SJCRH30 (cell line): ENCODE data around the gene TMEM164. TPM values are rescaled to one million over a fixed set of nuclear protein-coding genes. Genes with fewer than 3 reads are reported as not detected.

Experiments
- DNase-seq, 2 experiments: peaks; one replicate each; pipeline ENCODE4 v3.0.0-alpha.2; 2015 to 2020
- H3K27ac ChIP-seq: fragments of 250-450 bp; sonication (Bioruptor Pico); 2 replicates; pipeline ENCODE4 v1.5.1; 2020; ENCODE audit warnings: mild to moderate bottlenecking, moderate library complexity
- H3K27me3 ChIP-seq: fragments of 250-450 bp; sonication (Bioruptor Pico); 2 replicates; pipeline ENCODE4 v1.5.1; 2020; ENCODE audit warnings: mild to moderate bottlenecking, moderate library complexity
- H3K36me3 ChIP-seq: fragments of 250-450 bp; sonication (Bioruptor Pico); 2 replicates; pipeline ENCODE4 v1.5.1; 2020; ENCODE audit warnings: mild to moderate bottlenecking, moderate library complexity
- H3K4me1 ChIP-seq: fragments of 250-450 bp; sonication (Bioruptor Pico); 2 replicates; pipeline ENCODE4 v1.5.1; 2020; ENCODE audit warnings: mild to moderate bottlenecking, moderate library complexity
- H3K4me3 ChIP-seq: fragments of 250-450 bp; sonication (Bioruptor Pico); 2 replicates; pipeline ENCODE4 v1.5.1; 2020; ENCODE audit warnings: mild to moderate bottlenecking, moderate library complexity
- H3K9me3 ChIP-seq: fragments of 250-450 bp; sonication (Bioruptor Pico); replicated peaks from 2 replicates; pipeline ENCODE4 v1.5.1; 2020; ENCODE audit warnings: mild to moderate bottlenecking, moderate library complexity
- total RNA-seq: library from RNA; depleted of rRNA; stranded (reverse); fragments of >200 nt; shearing (Covaris generic); gene quantifications from 2 replicates; pipeline ENCODE4 v1.2.3, GENCODE V29; 2014

The TMEM164 gene
- total RNA-seq, 1 experiment from 2014 or later, result 22.8 TPM

DNA sequence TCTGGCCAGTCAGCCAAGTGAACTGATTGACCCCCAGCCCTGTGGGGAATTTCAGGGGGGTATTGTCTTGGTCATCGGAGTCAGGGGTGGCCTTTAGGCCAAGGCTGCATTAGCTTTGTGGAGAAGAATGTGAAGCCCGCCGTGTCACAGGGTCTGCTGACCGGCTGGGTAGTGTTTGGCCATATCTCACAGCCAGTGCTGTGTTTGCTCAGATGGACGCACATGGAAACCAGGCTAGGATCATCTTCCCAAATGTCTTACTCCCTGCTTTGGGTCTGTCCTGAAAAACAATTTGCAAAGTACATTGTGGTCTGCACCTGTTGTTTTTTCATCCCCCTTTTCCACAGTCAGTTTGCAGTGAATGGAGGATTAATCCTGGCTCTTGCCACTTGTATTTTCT lies 13.0 kb downstream of the TMEM164 start:
- Histone ChIP-seq H3K4me1 (peaks cover 32% of the 10 kb centered on the region), H3K9me3 (no peaks in the 10 kb centered on the region), H3K27ac (peak overlapping the region; percentile 81), H3K4me3 (no peak overlapping the region), H3K27me3 (no peaks in the 10 kb centered on the region), H3K36me3 (peaks cover 2% of the 10 kb centered on the region; the same call in 1 of the 2 replicates)
- peak; percentile 52 to 80 for DNase-seq

DNA sequence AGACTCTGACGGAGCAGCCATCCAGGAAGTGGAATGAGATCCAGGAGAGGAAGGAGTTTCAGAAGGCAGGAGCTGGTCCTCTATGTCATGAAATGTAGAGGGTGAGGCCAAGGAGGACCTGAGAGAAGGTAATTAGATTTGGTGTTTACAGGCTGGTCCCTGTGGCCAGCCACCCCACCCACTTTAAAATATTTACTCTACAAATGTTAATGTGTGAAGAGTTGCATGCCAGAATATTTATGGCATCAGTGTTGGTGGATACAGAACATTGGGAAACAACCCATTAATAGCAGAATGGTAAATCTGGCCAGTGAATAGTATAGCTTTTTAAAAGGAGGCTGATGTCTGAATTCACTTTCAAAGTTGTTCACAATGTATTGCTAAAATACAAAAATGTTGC lies 17.6 kb downstream of the TMEM164 start:
- peaks cover 2% of the 10 kb centered on the region; the same call in 1 of the 2 replicates for H3K36me3 ChIP-seq
- H3K27me3 ChIP-seq, result no peaks in the 10 kb centered on the region
- DNase-seq, result no peak
- peak overlapping the region; percentile 71 for H3K27ac ChIP-seq
- no peaks in the 10 kb centered on the region for H3K9me3 ChIP-seq
- peaks cover 35% of the 10 kb centered on the region for H3K4me1 ChIP-seq
- no peak overlapping the region for H3K4me3 ChIP-seq

DNA sequence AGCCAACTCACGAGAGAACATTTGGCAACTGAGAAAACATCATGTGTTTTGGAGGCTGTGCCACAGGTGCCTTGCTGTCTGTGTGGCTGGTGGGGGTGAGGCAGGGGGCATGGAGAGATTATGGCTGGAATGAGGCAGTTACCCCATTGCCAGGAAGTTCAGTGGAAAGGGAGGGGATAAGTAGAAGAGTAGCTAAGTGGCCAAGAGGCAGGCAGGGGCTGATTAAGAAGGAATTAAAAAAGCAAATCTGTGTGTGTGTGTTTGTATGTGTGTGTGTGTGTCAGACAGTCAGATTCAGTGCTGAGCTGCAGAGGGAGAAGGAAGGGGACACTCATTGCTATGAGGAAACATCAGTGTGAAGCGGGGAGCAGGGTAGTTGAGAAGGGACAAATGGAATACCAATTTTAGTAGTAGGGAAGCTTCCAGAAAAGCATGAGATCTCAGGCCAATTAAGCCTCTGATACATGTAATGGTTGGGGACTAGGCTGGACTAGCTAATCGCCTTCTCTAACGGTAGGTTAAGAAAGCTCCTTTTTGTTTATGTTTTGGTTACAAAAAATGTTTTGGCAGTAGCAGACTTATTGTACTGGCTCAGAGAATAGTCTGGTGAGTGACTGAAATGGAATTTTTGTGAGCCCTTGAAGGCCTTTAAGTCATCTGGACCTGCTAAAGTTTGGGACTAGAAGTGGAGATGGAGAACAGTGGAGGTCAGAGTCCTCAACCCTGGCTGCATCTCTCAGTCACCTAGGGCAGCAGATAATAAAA lies 18.5 kb downstream of the TMEM164 start:
- DNase-seq, result peak; percentile 69 to 70
- H3K9me3 ChIP-seq, result no peaks in the 10 kb centered on the region
- peaks cover 2% of the 10 kb centered on the region; the same call in 1 of the 2 replicates for H3K36me3 ChIP-seq
- H3K4me3 ChIP-seq, result no peak overlapping the region
- no peaks in the 10 kb centered on the region for H3K27me3 ChIP-seq
- H3K27ac ChIP-seq, result peak overlapping the region; percentile 71
- peaks cover 27% of the 10 kb centered on the region for H3K4me1 ChIP-seq

DNA sequence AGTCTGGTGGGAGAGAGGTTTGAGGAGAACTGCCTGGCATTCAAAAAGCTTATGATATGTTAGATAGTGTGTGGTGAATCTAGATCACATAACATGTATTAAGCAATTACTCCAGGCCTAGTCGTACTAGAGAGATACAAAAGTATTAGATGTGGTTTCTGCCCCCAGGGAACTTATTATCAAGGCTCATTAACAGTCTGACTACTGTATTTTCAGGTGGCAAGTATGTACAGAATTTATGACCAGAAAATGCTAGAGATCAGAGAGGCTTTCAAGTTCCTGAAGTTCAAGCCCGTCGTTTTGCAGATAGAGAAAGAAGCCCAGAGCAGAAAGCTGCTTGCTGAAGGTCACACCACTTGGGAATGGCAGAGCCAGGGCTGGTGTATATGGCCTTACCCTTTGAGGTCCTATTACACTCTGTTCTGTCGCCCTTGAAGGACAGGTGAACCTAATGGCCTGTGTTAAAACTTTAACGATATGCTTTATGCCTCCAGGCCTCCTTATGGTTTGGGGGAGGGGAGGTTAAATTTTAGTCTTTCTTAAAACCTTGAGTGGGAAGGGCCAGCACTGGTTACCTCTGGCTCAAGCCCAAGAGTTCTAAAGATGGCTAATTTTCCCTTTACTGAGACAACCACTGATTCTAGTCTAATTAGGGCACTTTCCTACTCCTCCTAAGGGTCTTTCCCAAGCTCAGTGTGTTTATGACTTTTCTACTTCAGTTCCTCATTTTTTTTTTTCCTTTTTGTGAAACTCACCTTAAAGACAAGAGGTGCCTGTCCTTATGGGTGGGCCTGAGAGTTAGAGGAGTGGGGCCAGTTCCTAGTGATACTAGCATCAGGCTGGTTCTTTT lies 19.9 kb downstream of the TMEM164 start:
- Histone ChIP-seq H3K9me3 (no peaks in the 10 kb centered on the region), H3K27ac (no peak overlapping the region), H3K36me3 (peaks cover 2% of the 10 kb centered on the region; the same call in 1 of the 2 replicates), H3K4me1 (peaks cover 20% of the 10 kb centered on the region), H3K27me3 (no peaks in the 10 kb centered on the region), H3K4me3 (no peak overlapping the region)
- no peak for DNase-seq

DNA sequence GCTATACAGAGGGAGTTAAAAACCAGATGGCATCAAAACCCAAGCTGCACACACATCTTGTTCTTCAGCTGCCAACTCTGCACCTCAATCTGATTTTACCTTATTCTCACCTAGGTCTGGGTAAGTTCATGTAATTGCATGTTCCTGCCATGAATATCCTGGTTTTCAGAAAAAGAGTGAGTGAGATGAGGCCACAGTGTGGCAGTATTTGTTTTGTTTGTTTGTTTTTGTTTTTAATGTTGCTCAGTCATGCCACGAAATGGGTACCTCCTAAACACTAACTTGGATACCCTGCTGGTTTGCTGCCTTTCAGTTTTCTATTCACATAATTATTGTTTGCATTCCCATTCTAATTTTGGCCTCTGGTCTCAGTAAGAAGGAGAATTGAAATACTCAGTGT lies 22.5 kb downstream of the TMEM164 start:
- Histone ChIP-seq H3K27me3 (no peaks in the 10 kb centered on the region), H3K36me3 (no peaks in the 10 kb centered on the region; the same call in 1 of the 2 replicates), H3K9me3 (no peaks in the 10 kb centered on the region), H3K4me3 (no peak overlapping the region), H3K27ac (no peak overlapping the region), H3K4me1 (peaks cover 17% of the 10 kb centered on the region)
- DNase-seq, result no peak

DNA sequence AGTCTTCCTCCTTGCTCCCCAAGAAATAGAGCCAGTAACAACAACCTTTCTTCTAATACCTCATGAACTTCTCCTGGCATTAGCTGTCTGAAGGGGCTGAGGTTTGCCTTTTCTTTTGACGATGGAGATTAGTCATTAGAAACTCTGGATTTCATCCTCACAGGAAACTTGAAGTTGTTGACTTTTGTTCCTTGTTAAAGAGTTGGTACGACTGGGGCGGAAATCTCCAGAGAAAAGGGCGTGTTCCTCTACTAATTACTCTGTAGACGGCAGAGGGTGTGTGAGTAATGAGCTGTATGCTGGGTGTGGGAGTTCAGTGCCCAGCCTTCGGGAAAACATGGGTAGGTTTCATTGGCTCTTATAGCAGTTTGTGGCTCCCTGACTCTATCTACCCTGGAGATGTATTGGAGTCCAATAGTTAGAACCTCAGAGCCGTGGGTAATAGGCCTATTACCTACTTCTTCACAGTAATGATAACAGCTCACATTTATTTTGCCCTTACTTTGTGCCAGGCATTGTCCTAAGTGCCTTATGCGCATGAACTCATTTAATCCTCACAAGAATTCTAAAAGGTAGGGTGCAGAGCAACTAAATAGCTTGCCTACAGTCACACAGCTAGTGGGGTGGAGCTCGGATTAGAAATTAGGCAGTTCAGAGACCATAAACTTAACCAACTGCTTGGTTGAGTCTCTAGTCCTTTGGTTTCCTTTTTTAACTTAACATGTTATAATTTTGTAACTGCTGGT lies 23.4 kb downstream of the TMEM164 start:
- Histone ChIP-seq H3K27ac (no peak overlapping the region), H3K27me3 (no peaks in the 10 kb centered on the region), H3K36me3 (no peaks in the 10 kb centered on the region), H3K4me1 (peaks cover 10% of the 10 kb centered on the region), H3K4me3 (no peak overlapping the region), H3K9me3 (no peaks in the 10 kb centered on the region)
- no peak for DNase-seq

DNA sequence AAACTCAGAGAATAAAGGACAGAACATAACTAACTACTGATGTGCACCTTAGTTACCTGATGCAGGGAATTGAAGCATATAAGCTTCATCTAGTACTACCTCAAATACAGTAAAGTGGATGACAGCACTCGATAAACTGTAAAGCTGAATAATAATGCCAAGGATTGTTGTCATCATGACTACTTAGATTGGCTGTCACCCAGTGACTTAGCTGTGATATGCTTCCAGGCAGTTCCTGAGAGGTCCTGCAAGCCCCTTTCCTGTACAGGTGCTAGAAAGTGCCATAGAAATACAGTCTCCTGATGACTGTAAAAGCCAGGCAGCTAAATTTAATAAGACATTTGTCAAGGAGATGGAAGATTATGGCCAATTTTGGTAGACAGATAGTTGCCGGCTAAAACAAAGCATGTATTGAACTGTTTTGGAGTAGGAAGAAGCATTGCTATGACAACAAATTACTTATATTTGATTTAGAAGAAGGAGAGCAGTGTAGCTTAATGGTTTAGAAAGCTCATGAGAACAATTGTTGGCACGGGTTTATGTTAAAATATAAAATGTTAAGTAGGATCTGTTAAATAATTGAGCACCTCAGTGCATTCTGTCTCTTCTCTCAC lies 29.7 kb downstream of the TMEM164 start:
- no peak for DNase-seq
- Histone ChIP-seq H3K9me3 (no peaks in the 10 kb centered on the region), H3K4me3 (no peak overlapping the region), H3K27me3 (no peaks in the 10 kb centered on the region), H3K4me1 (no peaks in the 10 kb centered on the region), H3K36me3 (no peaks in the 10 kb centered on the region), H3K27ac (no peak overlapping the region)

DNA sequence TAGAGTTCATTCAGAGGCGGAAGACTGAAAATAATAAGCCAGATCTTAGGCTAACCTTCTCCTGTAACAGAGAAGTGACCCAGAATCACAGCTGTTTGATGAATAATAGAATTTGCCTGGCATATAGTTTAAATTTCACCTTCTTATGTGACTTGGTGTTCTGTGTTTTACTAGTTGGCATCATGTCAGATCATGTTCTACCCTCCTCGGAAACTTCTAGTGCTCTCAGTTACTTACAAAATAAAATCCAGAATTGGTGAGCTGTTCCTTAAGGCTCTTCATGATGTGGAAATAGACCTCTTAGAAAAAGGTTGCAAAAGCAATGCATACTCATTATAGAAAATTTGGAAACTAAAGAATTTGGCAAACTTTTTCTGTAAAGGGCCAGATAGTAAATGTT lies 31.1 kb downstream of the TMEM164 start:
- H3K4me3 ChIP-seq, result no peak overlapping the region
- no peaks in the 10 kb centered on the region for H3K27me3 ChIP-seq
- no peak overlapping the region for H3K27ac ChIP-seq
- DNase-seq, result no peak
- H3K36me3 ChIP-seq, result no peaks in the 10 kb centered on the region
- no peaks in the 10 kb centered on the region for H3K4me1 ChIP-seq
- no peaks in the 10 kb centered on the region for H3K9me3 ChIP-seq

DNA sequence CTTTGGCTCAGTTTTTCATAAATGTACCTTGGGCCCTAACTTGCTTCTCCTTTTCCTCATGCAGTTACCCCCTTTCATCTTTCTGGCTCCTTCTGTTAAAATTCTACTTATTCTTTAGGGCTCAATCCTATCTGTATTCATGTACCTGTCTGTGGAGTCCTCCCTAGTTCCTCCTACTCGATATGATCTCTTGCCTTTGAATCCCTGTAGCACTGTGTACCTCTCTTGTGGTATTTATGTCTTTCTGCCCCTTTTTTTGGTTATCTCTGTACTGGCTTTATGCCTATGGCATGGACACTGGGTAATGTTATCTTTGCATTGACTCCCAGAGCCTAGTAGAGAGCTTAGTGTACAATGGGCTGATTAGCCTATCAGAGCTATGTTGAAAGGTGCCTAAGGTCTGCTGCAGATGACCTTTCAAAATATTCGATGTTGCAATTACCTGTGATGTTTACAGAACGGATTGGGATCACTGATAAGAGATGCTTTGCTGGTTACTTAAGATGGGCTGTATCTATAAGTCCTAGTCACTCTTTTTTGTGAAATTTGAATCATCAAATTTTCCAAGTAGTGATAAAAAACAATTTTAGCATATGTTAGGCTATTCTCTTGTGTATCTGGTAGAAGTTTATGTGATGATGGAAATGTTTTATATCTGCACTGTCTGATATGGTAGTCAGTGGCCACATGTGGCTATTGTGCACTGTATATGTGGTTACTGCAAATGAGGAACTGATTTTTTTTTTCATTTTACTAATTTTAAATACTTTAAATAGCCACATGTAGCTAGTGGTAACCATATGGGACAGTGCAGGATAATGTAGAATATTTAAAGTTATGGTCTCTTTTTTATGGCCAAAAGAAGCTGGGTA lies 33.5 kb downstream of the TMEM164 start:
- H3K27ac ChIP-seq, result no peak overlapping the region
- no peak for DNase-seq
- no peaks in the 10 kb centered on the region for H3K9me3 ChIP-seq
- H3K36me3 ChIP-seq, result no peaks in the 10 kb centered on the region
- H3K4me3 ChIP-seq, result no peak overlapping the region
- no peaks in the 10 kb centered on the region for H3K4me1 ChIP-seq
- no peaks in the 10 kb centered on the region for H3K27me3 ChIP-seq

DNA sequence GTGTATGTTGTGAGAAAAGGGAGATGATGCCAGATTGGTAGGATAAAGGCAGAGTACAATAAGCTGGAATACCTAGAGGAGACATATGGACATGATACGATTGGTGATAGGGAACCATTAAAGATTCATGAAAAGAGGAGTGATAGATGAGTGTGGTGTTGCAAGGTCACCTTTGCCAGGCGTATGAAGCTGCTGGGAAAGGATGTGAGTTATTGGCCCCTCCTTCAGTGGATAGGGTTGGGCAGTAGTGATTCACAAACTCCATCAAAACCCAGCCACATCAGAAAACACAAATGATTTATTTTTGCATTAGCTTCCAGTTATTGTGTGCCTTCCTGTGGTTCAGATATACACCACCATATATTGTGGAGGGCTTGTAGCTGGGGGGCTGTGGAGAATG lies 34.3 kb downstream of the TMEM164 start:
- no peaks in the 10 kb centered on the region for H3K9me3 ChIP-seq
- H3K4me3 ChIP-seq, result no peak overlapping the region
- H3K36me3 ChIP-seq, result no peaks in the 10 kb centered on the region
- no peak overlapping the region for H3K27ac ChIP-seq
- no peaks in the 10 kb centered on the region for H3K27me3 ChIP-seq
- no peaks in the 10 kb centered on the region for H3K4me1 ChIP-seq
- DNase-seq, result no peak

DNA sequence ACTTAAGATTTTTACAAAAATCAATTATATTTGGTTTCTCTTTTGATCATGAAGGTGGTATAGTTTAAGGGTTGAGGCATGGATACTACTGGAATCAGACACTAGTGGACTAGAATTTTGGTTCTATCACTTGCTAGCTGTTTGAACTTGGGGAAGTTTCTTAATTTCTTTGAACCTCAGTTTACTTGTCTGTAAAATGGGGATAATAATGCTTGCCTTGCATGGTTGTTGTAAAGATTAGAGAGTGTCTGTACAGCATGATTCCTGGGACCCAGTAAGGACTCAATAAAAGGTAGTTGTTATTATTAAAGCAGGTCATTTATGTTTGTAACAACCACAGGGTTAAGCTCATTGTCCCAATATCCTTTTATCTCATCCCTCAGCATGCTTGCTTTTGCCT lies 36.0 kb downstream of the TMEM164 start:
- Histone ChIP-seq H3K36me3 (no peaks in the 10 kb centered on the region), H3K4me1 (no peaks in the 10 kb centered on the region), H3K27me3 (no peaks in the 10 kb centered on the region), H3K4me3 (no peak overlapping the region), H3K27ac (no peak overlapping the region), H3K9me3 (no peaks in the 10 kb centered on the region)
- DNase-seq, result no peak

DNA sequence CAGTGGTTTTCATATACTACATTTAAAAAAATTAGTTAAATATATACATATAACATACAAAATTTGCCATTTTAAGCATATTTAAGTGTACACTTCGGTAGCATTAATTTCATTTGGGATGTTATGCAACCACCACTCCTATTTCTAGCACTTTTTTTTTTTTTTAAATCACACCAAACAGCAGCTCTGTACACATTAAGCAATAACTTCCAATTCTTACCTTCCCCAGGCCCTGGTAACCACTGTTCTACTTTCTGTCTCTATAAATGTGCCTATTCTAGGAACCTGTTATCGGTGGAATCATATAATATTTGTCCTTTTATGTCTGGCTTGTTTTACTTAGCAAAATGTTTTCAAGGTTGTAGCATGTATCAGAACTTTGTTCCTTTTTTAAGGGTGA lies 39.1 kb downstream of the TMEM164 start:
- H3K9me3 ChIP-seq, result no peaks in the 10 kb centered on the region
- H3K4me1 ChIP-seq, result no peaks in the 10 kb centered on the region
- no peaks in the 10 kb centered on the region for H3K36me3 ChIP-seq
- no peaks in the 10 kb centered on the region for H3K27me3 ChIP-seq
- H3K4me3 ChIP-seq, result no peak overlapping the region
- no peak overlapping the region for H3K27ac ChIP-seq
- no peak for DNase-seq

DNA sequence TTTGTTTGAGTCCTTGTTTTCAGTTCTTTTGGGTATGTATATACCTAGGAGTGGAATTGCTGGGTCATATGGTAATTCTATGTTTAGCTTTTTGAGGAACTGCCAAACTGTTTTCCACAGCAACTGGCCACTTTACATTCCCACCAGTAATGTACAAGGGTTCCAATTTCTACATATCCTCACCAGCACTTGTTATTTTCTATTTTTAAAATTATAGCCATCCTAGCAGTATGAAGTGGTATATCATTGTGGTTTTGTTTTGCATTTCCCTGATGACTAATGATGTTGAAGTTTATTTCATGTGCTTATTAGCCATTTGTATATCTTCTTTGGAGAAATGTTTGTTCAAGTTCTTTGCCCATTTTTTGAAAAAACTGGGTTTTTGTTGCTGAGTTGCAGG lies 39.6 kb downstream of the TMEM164 start:
- Histone ChIP-seq H3K36me3 (no peaks in the 10 kb centered on the region), H3K4me3 (no peak overlapping the region), H3K27me3 (no peaks in the 10 kb centered on the region), H3K4me1 (no peaks in the 10 kb centered on the region), H3K27ac (no peak overlapping the region), H3K9me3 (no peaks in the 10 kb centered on the region)
- DNase-seq, result no peak

DNA sequence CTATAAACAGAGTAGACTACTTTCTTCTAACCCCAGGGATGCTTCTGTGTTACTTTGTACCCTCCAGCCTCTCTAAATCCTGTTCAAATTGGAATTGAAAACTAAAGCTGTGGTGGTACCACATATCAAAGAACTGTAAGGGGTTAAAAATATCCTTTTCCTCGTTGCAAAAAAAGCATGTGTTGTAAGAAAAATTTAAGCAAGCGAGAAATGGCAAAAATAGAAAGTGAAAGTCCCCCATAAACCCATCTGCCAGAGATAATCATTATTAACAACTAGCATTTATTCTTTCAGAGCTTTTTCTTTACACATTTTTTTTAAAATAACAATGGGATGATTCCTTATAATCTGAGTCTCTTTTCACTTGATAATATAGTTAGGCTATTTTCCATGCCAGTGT lies 40.6 kb downstream of the TMEM164 start:
- H3K36me3 ChIP-seq, result no peaks in the 10 kb centered on the region
- H3K9me3 ChIP-seq, result no peaks in the 10 kb centered on the region
- no peak overlapping the region for H3K4me3 ChIP-seq
- no peaks in the 10 kb centered on the region for H3K4me1 ChIP-seq
- H3K27me3 ChIP-seq, result no peaks in the 10 kb centered on the region
- H3K27ac ChIP-seq, result no peak overlapping the region
- DNase-seq, result no peak
